HG03354 (cell line): ENCODE measurements around the gene ABTB2.

Experiments used
- ATAC-seq: cut with Tn5 transposase; IDR thresholded peaks from one replicate; pipeline ENCODE4 v1.9.1; 2021; ENCODE audit warnings: mild to moderate bottlenecking; ENCODE audit not compliant: unreplicated experiment, poor library complexity, severe bottlenecking

ABTB2 gene

DNA sequence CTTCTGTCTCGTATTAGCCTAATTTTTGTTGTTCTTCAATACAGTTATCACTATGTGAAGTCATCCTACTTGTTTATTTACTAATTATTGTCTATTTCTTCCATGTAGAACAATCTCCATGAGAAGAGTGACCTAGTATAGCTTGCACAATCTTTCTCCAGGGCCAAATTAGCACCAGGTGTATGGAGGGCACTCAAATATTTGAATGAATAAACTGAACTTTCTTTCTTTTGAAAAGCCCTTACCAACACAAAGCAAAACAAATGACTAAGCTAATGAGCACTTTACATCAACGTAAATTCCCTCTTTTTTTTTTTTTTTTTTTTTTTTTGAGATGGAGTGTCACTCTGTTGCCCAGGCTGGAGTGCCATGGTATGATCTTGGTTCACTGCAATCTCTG lies 34.2 kb downstream of the ABTB2 start:
- ATAC-seq, result no peak

DNA sequence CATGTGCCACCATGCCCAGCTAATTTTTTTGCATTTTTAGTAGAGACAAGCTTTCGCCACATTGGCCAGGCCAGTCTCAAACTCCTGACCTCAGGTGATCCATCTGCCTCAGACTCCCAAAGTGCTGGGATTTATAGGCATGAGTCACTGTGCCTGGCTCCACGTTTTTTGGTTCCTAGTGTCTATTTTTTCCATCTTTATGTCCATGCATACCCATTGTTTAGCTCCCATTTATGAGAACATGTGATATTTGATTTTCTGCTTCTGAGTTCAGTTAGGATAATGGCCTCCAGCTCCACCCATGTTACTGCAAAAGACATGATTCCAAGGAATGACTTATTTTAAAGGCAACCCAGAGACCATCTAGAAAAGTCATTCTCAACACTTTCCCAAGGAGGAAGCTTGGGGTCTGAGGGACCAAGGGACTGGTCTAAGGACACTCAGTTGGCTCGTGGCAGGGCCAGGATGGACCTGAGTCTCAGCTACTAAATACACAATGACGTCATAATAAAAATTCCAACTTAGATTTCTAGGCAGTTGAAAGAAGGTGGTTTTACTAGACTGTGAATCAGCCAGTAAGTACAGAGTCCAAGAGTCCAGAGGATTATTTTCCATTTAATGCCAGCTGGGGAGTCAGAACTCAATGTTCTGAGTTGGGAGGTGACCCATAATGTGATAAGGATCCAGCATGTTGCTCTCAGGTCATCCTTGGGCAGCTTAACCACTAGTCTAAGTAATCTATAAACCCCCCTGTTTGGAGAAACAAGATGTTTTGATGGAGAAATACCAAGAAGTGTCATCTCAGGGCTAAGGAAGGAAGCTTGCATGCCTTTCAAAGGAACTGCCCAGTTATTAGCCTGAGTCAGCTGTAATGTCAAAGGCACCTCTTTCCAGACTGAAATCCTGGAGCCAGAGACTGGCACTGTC lies 39.4 kb downstream of the ABTB2 start:
- no peak for ATAC-seq

DNA sequence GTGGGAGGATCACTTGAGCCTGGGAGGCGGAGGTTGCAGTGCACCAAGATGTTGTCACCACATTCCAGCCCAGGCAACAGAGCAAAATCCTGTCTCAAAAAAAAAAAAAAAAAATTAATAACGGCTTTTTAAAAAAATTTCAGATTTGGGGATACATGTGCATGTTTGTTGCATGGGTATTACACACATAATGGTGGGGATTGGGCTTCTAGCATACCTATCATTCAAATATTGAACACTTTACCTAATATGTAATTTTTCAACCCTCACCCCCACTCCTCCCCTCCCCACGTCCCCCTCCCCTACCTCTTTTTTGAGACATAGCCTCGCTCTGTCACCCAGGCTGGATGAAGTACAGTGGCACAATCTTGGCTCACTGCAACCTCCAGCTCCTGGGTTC lies 40.1 kb downstream of the ABTB2 start:
- no peak for ATAC-seq

DNA sequence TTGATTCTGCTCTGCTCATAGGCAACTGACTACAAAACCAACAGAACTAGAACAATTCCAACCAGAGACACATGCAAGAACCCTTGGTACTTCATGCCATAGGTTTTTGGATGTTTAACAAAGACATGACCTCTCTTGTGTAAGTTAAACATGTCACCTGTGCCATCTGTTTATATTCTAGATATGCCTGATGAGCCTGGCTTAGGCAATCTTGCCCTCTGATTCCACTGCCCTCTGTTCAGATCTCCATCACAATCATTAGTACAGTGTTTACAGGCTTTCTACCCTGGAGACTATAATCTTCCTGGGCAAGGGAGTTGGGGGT lies 40.8 kb downstream of the ABTB2 start:
- ATAC-seq, result no peak

DNA sequence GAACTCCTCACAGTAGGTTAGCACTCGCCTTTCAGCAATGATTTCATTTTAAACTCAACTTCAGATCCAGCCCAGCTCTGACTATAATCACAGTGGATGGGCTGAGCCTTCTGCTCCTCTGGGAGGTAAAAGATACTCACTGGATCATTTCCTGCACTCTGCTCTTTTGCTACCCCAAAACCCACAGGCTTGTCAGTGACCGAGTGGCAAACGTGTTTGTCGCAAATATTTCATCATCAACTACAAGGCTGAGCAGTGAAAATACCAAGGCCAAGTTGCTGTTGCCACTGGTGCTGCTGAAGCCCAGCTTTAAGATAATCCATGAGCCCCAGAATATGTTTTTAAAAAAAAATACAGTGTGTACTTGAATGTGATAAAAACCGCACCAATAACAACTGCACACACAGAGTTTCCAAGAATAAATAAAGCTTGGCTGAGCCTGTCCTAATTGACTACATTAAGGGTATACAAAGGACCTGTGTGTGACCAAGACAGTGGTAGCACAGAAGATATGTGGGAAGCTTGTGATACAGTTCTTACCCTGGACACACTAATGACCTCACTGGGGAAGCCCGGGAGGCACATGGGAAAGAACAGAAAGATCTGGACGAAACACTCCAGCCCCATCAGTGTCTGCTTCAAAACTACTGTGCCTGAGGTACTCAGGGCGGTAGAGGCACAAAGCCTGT lies 41.3 kb downstream of the ABTB2 start:
- no peak for ATAC-seq

DNA sequence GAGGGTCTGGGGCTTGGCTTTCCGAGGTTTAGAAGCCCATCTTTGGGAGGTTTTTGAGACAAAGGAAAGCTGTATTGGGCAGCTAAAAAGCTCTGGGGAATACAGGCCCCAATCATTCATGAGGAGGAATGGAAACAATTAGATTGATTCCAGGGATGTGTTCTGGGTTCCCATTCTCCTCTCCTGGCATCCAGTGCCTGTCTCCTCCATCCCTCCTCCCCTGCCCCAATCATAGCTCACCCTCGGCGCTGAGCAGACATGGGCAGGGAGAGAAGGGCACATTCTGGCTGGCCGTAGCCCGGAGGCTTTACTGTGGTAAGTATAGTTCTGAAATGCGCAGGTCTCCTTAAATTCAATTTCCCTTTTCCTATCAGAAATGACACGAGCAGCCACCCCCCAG lies 42.4 kb downstream of the ABTB2 start:
- no peak for ATAC-seq

DNA sequence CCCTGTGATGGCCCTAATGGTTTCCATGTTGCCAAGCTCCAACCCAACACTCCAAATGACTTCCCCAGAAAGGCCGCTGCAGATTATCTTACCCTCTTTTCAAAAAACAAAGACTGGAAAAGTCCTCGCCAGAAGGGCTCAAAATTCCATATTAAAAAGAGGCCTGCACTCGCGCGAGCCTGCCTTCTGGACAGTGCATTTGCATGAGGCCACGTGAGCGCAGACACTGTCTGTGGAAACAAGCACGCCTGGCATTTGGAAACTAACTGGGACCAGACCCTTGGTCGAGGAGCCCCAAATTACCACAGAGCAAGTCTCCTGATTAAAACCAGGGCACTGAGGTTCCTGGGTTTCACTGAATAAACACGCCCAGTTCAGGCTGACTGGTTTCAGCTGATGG lies 42.9 kb downstream of the ABTB2 start:
- ATAC-seq, result no peak

DNA sequence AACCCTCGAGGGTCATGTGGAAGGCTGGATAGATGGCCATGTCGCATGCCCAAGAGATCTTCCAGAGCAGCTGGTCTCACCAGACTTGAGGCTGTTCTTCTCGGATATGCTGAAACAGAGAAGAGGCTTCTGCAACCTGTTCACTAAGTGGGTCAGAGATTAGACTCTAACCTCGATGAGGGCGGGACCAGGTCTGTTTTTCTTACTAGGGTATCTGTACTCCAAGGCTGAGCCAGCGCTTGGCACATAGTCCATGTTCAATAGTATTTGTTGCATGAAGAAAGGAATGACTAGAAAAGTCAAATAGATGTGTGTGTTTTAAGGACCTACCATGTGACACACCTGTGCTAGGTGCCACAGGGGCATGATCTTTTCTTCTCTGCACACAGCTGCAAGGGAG lies 43.6 kb downstream of the ABTB2 start:
- ATAC-seq, result no peak

DNA sequence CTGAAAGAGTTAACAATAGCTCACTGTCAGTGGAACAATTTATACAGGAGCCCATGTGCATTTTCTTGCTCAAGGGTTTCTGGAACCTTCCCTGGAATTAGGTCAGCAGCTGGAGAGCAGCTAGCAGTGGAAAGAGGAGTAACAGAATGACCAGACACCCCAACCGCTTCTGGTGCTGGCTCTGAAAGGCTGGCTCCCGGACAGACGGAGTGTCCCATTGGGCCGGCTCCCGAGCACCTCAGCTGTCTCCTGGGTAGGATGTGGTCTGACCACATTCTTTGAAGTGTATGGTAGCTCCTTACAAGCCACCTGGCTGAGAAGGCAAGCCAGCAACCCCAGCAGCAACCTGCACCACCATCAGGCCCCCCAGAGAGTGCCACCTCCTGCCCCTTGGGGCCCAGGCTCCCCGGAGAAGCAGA lies 44.7 kb downstream of the ABTB2 start:
- ATAC-seq, result peak; percentile 93

DNA sequence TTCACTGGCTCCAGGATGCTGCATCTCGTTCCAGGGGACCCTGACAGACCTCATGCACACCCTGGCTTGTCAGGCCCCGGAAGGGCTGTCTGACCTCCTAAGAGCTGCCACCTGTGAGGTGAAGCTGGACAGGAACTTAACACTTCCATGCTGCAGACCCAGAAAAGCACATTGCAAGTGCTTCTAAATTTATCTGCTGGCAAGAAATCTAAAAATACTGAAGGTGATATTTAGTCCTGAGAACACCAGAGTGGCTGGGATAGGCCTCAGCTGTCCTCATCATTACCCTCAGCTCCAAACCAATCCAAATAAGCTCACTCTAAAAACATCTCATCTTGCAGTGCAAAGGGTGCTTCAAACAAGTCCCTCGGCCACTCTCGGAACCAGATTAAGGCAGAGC lies 46.7 kb downstream of the ABTB2 start:
- no peak for ATAC-seq

DNA sequence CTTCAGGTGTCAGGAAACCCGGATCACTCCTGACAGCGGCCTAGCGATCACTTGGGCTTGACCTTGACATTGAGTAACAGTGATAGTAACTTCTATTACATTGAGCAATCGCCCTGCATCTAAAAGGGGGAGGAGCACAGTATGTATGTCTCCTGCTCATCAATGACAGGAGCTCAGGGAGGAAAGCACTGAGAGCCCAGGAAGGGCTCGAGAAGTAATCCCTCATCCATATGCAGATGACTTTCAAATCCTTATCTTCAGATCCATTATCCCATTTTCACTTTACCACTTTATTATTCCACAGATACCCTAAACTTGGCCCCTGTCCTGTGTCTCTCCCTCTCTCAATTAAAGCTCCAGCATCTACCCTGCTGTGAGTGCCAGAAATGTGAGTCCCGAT lies 47.8 kb downstream of the ABTB2 start:
- no peak for ATAC-seq

DNA sequence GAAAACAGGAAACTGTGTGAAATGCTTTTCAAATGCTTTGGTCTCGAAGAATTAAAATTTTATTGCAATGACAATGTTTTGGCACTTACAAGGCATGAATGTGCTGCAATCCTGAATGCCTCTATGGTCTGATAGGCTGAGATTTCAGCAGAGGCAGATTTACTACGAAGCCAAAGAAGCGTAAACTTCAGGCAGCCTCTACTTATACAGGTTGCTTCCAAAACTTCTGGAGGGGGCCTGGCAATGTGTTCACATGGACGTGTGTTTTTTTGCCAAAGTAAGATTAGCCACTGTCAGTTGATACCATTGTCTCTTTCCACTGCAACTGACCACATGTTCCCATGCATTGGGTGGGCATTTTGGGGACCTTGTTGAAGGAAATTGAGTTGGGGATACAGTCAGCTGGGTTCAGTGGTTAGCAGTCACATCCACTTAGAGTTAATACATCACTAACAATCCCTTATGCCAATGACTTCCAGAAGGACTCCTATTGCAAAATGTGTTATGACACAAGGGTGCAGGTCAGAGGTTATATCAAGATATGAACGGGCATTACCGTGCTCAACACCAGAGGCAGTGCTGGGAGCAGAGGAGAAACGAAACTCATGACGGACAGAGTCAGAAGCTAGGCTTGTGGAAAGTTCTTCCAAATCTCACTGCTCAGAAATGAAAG lies 48.8 kb downstream of the ABTB2 start:
- no peak for ATAC-seq

DNA sequence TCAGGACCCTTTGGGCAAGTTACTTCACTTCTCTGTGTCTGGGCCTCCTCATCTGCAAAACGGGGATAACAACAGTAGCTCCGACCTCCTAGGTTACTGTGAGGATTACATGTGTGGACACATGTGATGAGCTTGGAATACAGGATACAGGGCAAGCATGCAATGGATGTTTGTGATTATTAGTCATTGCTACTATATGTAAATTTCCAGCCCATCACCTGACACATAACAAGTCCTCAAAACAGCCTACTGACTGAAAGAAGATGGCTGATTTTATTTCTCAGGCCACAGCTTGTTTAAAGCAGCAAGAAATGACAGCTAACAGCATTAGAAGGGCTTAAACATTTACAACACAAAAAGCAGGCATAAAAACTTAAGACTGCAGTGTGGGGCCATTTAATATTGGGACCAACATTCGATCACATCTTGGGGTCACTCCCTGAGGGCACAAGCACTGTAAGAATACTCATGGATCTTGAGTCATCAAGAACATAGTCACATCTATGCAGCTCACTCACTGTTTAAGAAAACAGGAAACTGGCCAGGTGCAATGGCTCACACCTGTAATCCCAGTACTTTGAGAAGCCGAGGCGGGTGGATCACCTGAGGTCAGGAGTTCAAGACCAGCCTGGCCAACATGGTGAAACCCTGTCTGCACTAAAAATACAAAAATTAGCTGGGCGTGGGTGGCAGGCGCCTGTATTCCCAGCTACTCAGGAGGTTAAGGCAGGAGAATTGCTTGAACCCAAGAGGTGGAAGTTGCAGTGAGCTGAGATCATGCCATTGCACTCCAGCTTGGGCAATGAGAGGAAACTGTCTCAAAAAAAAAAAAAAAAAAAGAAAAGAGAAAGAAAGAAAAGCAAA lies 49.5 kb downstream of the ABTB2 start:
- no peak for ATAC-seq

DNA sequence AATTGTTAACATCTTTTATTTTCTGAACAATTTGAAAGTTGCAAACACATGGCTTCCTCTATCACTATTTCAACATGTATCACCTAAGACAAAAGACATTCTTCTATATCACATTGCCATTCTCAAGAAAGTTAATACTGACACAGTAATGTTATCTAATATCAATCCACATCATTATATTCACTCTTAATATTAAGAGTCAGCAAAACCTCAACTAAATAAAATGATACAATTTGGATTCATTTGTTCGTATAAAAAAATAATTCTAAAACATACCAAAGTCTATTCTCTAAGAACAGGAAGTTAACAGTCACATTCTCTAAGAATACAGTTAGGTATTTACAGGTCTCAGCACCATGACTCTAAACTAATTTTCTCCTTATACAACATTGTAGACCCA lies 52.0 kb downstream of the ABTB2 start:
- no peak for ATAC-seq

DNA sequence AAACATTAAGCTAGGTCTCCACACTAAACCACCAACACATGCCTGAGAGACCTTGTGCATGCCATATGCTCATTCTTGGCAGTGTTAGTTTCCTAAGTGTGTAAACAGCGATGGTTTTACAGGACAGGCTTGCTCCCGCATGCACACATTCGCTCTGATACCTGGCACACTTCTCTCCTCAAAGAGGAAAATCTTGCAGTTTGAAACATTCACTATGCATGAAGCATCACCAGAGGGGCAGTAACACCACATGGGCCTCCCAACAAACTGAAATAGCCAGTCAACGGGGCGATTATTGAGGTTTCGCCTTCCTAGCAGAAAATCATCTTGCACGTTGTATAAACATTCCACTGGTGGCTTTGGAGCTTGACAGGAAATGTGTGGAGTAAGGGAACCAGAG lies 52.6 kb downstream of the ABTB2 start:
- no peak for ATAC-seq

DNA sequence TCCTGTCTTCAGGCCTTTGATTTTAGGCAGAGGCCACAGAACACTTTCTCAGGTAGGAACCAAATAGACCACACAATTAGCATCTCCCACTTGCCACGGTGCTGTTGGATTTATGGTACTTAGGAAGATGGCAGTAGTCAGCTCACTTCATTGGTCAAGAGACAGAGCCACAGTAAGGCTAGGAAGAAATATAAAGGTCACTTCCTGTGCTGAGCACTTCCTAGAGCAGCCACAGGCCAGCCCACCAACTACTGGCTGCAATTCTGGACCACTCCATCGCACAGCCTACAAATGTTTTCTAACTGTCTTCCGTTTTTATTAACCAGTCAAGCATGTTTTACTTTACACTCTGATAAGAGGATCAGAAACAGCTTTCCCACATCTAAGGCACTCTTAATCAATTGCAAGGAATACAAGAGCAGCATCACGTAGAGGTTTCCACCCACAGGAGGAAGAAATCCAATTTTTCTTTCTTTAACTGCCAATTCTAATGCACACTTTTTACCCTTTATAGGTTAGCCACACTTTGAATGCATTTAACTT lies 54.7 kb downstream of the ABTB2 start:
- peak; percentile 27 for ATAC-seq

DNA sequence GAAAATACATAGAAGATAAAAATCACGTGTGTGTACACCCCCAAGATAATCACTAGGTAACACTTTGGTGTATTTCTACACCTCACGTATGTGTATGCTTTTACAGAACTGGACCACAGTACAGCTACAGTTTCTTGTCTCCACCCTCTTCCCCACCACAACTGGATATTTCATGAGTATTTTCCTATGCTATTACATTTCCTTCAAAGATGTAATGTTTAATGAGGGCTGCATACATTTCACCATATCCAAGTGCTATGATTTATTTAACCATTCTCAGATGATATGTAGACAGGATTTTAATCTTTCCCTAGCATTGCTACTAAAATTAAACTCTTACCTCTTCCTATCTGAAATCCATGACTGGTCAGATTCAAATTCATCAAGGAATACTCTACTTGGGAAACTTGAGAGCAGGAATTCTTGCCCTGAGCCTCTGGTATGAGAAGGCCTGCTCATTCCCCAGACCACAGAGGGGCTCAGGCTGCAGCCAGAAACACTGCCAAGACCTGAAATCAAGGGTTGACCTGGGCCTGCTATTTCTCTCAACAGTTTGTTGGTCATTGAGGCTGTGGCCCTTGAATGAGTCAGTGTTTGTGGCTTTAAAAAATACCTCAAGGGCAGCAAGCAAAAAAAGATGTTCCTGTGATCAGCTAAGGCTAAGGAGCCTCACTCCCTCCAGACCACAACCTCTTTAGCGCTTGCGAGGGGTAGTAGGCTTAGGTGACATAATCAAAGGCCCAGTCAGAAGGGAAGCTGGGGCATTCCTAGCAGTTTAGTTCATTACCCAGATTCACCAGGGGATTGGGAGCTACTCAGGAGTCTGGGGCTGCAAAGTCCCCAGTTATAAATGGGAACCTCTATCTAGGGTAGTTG lies 55.5 kb downstream of the ABTB2 start:
- peak; percentile 81 for ATAC-seq

DNA sequence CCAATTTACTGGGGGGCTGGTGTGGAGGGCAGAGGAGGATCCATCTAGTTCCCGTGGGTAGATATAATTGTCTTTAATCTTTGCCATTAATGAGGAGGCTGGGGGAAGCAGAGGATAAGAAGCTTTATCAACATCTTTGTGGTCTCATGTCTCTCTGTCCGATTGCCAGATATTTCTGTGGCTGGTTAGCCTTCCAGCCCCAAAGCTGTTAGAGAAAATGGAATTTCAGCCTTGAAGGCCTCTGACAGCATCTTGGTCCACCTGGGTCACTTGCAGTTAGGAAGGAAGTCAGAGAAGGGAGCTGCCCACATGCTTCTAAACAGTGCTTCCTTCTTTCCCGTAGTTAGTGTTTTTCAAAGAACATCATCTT lies 56.9 kb downstream of the ABTB2 start:
- ATAC-seq, result no peak
